ENCODE results near the gene TMEM94.

Gene TMEM94

GRCh38 chr17:75530837-75531720 lies 74.6 kb downstream of the TMEM94 start:
- DNase-seq, result no peak

GRCh38 chr17:75531721-75532072 lies 75.3 kb downstream of the TMEM94 start:
- no peak for DNase-seq

GRCh38 chr17:75535119-75535537 lies 78.7 kb downstream of the TMEM94 start:
- peak; percentile 25 for DNase-seq

GRCh38 chr17:75535871-75536270 lies 79.4 kb downstream of the TMEM94 start:
- DNase-seq, result no peak

GRCh38 chr17:75536366-75536765 lies 79.9 kb downstream of the TMEM94 start:
- no peak for DNase-seq

GRCh38 chr17:75539967-75540729 lies 83.7 kb downstream of the TMEM94 start:
- DNase-seq, result no peak

GRCh38 chr17:75540923-75541503 lies 84.6 kb downstream of the TMEM94 start:
- DNase-seq, result no peak

- no peak for DNase-seq
Observed at GRCh38 chr17:75542229-75542628, 85.8 kb downstream of the TMEM94 start.

DNA sequence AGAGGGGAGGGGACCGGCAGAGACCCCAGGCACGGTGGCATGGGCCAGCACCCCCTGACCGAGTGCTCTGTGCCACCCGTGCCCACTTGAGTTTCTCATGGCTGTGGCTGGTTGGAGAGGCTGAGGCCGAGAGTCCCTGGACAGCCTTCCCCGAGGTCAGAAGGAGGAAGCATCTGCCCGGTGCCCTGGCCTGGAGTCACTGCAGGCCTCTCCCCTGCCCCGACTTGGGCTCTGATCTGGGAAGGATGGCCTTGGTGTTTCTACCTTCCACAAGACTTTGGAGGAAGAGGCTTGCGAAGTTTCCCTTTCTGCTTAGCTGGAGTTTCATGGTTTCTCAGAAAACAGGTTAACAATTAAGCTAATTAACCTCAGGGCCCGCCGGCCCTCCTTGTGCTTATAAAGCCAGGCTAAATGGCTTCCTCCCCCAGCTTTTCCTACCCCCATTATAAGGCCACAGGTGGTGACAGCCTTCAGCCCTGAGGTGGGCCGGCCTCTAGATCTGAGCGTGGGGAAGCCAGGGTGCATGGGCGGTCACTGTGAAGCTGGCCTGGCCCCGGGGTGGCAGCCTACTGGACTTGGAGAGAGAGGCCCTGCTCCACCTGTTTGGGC lies 86.4 kb downstream of the TMEM94 start:
- no peak for DNase-seq

GRCh38 chr17:75544250-75544649 lies 87.8 kb downstream of the TMEM94 start:
- no peak for DNase-seq

DNA sequence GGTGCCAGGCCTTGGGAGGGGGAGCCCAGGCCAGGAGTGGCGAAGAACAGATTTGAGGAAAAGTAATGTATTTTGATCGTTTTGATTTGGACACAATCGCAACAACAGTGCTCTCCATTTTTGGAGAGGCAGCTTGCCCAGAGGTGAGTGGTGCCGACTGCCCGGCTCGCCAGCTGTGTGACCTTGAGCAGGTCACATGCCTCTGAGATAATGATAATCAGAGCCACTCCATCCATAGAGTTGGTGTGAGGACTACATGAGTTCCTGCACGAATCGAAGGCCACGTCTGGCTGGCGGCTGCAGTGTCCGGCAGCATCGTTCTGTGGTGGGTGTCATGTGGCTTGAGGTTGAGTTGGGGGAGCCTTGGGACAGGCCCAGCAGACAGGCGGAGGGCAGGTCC lies 89.7 kb downstream of the TMEM94 start:
- DNase-seq, result no peak

DNA sequence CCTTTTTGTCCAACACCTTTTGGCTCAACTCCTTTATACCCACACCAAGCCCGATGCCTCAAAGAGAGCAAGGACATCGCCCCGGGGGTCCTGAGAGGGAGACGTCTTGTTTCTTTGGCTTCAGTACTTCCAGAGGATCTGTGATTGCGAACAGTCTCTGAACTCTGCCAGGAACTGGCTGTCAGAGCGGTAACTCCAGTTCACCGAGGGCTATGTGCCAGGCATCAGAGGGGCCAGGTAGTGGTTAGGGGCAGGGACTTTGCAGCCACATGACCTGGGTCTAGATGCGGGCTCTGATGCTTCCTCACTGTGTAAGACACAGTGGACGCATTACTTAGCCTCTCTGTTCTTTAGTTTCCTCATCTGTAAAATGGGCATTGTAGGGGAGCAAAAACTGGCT lies 90.7 kb downstream of the TMEM94 start:
- no peak for DNase-seq

DNA sequence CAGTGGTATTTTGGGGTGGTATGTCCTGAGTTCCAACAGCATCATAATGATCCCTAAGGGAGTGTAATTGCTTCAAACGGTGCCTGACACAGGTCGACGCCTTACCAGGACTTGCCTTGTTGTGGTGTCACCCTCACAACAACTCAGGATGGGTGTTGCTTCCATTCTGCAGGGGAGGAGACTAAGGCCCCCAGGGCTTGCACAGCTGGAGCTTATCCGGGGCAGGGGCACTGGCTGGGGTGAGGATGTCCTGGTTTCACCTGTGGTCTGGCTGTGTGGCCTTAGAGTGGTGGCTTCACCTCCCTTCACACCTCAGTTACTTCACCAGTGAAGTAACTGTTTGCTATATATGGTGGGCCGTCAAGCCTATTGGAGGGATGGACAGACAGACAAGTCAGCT lies 92.4 kb downstream of the TMEM94 start:
- DNase-seq, result no peak

Measured in effector CD4-positive, alpha-beta T cell (primary cell).